ENCODE measurements around the gene ISOC1.

The ISOC1 gene

GRCh38 chr5:129137637-129138036, 43.1 kb downstream of the ISOC1 start:
- DNase-seq, result no peak

GRCh38 chr5:129141078-129141477, 46.5 kb downstream of the ISOC1 start:
- no peak for DNase-seq

GRCh38 chr5:129141696-129142095, 47.1 kb downstream of the ISOC1 start:
- no peak for DNase-seq

GRCh38 chr5:129155876-129156275, 61.3 kb downstream of the ISOC1 start:
- no peak for DNase-seq

- no peak for DNase-seq
These were observed 67.3 kb downstream of the ISOC1 start for GRCh38 chr5:129161830-129162229.

All from left hindlimb (tissue), 1 donor.